Nephron progenitor cell (in vitro differentiated cells): ENCODE data around the gene LRIT2.
"Not testable (repeated sequence)": the region's sequence is repeated elsewhere in the genome, so short reads cannot be mapped to it uniquely, and the experiment has no call there.

Experiments used
- DNase-seq: peaks from one replicate; pipeline ENCODE4 v3.0.0; 2021
- H3K27ac Mint-ChIP-seq: 2 replicates; pipeline ENCODE4 v1.8.0; 2021; ENCODE audit warnings: mild to moderate bottlenecking, moderate library complexity, mixed read lengths
- H3K27me3 Mint-ChIP-seq: 2 replicates; pipeline ENCODE4 v1.8.0; 2021; ENCODE audit warnings: mild to moderate bottlenecking, low read depth, mixed read lengths; ENCODE audit not compliant: poor library complexity
- H3K36me3 Mint-ChIP-seq: 2 replicates; pipeline ENCODE4 v1.8.0; 2021; ENCODE audit warnings: low read depth, mixed read lengths
- H3K4me1 Mint-ChIP-seq: 2 replicates; pipeline ENCODE4 v1.8.0; 2021; ENCODE audit warnings: mixed read lengths
- H3K4me3 Mint-ChIP-seq: 2 replicates; pipeline ENCODE4 v1.8.0; 2021; ENCODE audit warnings: mild to moderate bottlenecking, moderate library complexity, mixed read lengths
- H3K9me3 Mint-ChIP-seq: 2 replicates; pipeline ENCODE4 v1.8.0; 2021; ENCODE audit warnings: mild to moderate bottlenecking, moderate library complexity, mixed read lengths
- TF ChIP-seq, protein P1 (sequence below): fragments of 200-600 bp; sonication (generic); IDR thresholded peaks from 2 replicates; pipeline ENCODE4 v1.5.0; 2021; ENCODE audit warnings: antibody characterized with exemption

Gene LRIT2

DNA sequence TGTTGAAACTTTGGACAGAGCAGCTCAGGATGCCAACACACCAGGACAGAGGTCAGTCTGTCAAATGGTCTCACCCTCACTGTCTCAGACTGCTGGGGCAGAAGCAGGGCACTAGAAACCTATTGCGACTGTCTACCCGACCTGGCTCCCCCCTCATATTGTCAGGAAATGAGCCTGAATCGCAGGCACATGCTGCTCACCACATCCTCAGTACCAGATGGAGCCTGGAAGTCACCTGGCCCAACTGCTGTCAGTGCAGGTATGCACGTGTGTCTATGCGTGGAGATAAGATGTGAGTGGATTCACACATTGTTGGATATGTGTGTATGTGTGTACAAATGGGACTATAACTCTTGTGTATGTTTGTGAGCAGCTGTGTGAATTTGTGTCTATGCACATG, 34.2 kb downstream of the LRIT2 start:
- Mint-ChIP-seq H3K4me3 (no peak overlapping the region), H3K36me3 (no peaks in the 10 kb centered on the region), H3K9me3 (no peaks in the 10 kb centered on the region), H3K27me3 (peaks cover 53% of the 10 kb centered on the region), H3K4me1 (no peaks in the 10 kb centered on the region), H3K27ac (no peak overlapping the region)
- DNase-seq, result no peak
- TF ChIP-seq, protein P1, sequence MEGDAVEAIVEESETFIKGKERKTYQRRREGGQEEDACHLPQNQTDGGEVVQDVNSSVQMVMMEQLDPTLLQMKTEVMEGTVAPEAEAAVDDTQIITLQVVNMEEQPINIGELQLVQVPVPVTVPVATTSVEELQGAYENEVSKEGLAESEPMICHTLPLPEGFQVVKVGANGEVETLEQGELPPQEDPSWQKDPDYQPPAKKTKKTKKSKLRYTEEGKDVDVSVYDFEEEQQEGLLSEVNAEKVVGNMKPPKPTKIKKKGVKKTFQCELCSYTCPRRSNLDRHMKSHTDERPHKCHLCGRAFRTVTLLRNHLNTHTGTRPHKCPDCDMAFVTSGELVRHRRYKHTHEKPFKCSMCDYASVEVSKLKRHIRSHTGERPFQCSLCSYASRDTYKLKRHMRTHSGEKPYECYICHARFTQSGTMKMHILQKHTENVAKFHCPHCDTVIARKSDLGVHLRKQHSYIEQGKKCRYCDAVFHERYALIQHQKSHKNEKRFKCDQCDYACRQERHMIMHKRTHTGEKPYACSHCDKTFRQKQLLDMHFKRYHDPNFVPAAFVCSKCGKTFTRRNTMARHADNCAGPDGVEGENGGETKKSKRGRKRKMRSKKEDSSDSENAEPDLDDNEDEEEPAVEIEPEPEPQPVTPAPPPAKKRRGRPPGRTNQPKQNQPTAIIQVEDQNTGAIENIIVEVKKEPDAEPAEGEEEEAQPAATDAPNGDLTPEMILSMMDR, result no peak

DNA sequence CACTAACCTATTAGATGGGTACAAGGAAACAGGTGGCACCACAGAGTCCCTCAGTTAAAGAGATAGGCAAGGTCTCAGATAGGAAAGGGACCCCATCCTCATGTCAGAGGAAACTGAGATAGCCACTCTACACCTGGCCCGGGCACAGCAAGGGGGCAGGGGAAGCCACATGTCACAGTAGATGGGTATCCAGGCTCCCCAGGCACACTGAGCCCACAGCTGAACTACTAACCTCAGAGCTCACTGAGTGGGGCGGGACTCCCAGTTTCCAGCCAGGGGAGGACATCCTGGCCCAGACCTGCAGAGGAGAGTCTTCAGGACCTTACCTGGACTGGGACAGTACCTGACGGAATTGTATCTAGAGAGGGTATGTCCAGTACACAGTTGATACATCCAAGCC, 34.7 kb downstream of the LRIT2 start:
- H3K4me3 Mint-ChIP-seq, result no peak overlapping the region
- H3K9me3 Mint-ChIP-seq, result no peaks in the 10 kb centered on the region
- no peak overlapping the region for H3K27ac Mint-ChIP-seq
- H3K27me3 Mint-ChIP-seq, result peaks cover 48% of the 10 kb centered on the region
- H3K4me1 Mint-ChIP-seq, result no peaks in the 10 kb centered on the region
- TF ChIP-seq, protein P1, result no peak
- H3K36me3 Mint-ChIP-seq, result no peaks in the 10 kb centered on the region
- DNase-seq, result no peak

DNA sequence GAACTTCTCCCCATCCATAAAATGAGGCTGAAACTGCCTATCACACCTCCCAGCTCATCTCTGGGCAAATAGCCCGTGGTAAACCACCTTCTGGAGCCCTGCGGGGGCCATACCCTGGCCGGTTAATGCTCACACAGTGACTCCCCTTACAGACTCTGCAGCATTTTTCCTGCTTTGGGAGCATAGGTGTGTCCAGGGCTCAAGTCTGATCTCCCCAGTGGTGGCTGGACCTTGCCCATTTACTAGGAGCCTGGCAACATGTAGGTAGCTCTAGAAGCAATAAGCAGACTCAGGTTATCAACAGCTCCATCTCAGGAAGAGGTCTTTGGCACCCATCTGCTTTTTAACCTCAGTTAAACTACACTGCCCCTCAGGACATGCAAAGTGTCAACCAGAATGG, 36.5 kb downstream of the LRIT2 start:
- Mint-ChIP-seq H3K27me3 (peaks cover 33% of the 10 kb centered on the region), H3K36me3 (no peaks in the 10 kb centered on the region), H3K9me3 (no peaks in the 10 kb centered on the region), H3K27ac (no peak overlapping the region), H3K4me3 (no peak overlapping the region), H3K4me1 (no peaks in the 10 kb centered on the region)
- TF ChIP-seq, protein P1, result no peak
- DNase-seq, result no peak

GRCh38 chr10:84185526-84186175, 39.7 kb downstream of the LRIT2 start:
- H3K27me3 Mint-ChIP-seq, result peaks cover 4% of the 10 kb centered on the region
- TF ChIP-seq, protein P1, result no peak
- no peak overlapping the region for H3K27ac Mint-ChIP-seq
- no peaks in the 10 kb centered on the region for H3K36me3 Mint-ChIP-seq
- no peak overlapping the region for H3K4me3 Mint-ChIP-seq
- DNase-seq, result no peak
- H3K4me1 Mint-ChIP-seq, result no peaks in the 10 kb centered on the region
- H3K9me3 Mint-ChIP-seq, result peaks cover 4% of the 10 kb centered on the region

- Mint-ChIP-seq H3K4me1 (no peaks in the 10 kb centered on the region), H3K4me3 (no peak overlapping the region), H3K27ac (no peak overlapping the region), H3K9me3 (peaks cover 4% of the 10 kb centered on the region), H3K27me3 (no peaks in the 10 kb centered on the region), H3K36me3 (no peaks in the 10 kb centered on the region)
- TF ChIP-seq, protein P1, result no peak
- no peak for DNase-seq
These were observed 40.8 kb downstream of the LRIT2 start for GRCh38 chr10:84184517-84184916.

GRCh38 chr10:84181631-84182030, 43.7 kb downstream of the LRIT2 start:
- TF ChIP-seq, protein P1, result no peak
- Mint-ChIP-seq H3K9me3 (peaks cover 4% of the 10 kb centered on the region), H3K36me3 (no peaks in the 10 kb centered on the region), H3K27ac (no peak overlapping the region), H3K4me3 (no peak overlapping the region), H3K27me3 (no peaks in the 10 kb centered on the region), H3K4me1 (peaks cover 3% of the 10 kb centered on the region)
- no peak for DNase-seq

GRCh38 chr10:84180386-84180785, 45.0 kb downstream of the LRIT2 start:
- not testable (repeated sequence) for H3K27me3 Mint-ChIP-seq, DNase-seq, H3K27ac Mint-ChIP-seq, H3K4me1 Mint-ChIP-seq, H3K9me3 Mint-ChIP-seq, H3K4me3 Mint-ChIP-seq, H3K36me3 Mint-ChIP-seq
